BJ (cell line): ENCODE measurements around the gene DAB2IP. TPM values are rescaled to one million over a fixed set of nuclear protein-coding genes. Genes with fewer than 3 reads are reported as not detected.

Experiments used
- CTCF ChIA-PET: fragments of 350-600 bp; formaldehyde crosslinking; extraction: SDS; loops from one replicate; lab custom pipeline; 2021; ENCODE audit warnings: antibody characterized with exemption, inconsistent platforms; lab: Yijun Ruan, JAX
- POLR2A ChIA-PET: fragments of 300-600 bp; sonication (Branson Sonifier 250); formaldehyde crosslinking; extraction: SDS; loops from one replicate; lab custom pipeline; 2021; ENCODE audit warnings: antibody characterized with exemption; lab: Charles Lee
- DNase-seq: peaks from one replicate; pipeline ENCODE4 v3.0.0-alpha.2; 2011; ENCODE audit warnings: low read depth
- H3K27me3 ChIP-seq: 2 replicates; pipeline ENCODE4 v1.6.0; 2011; ENCODE audit warnings: low read length; ENCODE audit not compliant: control insufficient read depth, insufficient read depth
- H3K36me3 ChIP-seq: 2 replicates; pipeline ENCODE4 v1.5.1; 2011; ENCODE audit warnings: low read length; ENCODE audit not compliant: control insufficient read depth, insufficient read depth
- H3K4me3 ChIP-seq: 2 replicates; pipeline ENCODE4 v1.5.1; 2011; ENCODE audit warnings: low read depth, mild to moderate bottlenecking, control low read depth, low read length
- polyA plus RNA-seq: library from polyadenylated mRNA; depleted of rRNA; stranded (reverse); fragments of >200 nt; gene quantifications from 2 replicates; pipeline ENCODE4 v1.2.3, GENCODE V29; 2011
- TF ChIP-seq, protein P1 (sequence below): IDR thresholded peaks from 2 replicates; pipeline ENCODE4 v1.5.1; 2011; ENCODE audit warnings: low read depth, mild to moderate bottlenecking, control low read depth, inconsistent platforms, low read length, moderate library complexity; ENCODE audit not compliant: insufficient read depth

The DAB2IP gene
- polyA plus RNA-seq, 1 experiment: 38.1 TPM

DNA sequence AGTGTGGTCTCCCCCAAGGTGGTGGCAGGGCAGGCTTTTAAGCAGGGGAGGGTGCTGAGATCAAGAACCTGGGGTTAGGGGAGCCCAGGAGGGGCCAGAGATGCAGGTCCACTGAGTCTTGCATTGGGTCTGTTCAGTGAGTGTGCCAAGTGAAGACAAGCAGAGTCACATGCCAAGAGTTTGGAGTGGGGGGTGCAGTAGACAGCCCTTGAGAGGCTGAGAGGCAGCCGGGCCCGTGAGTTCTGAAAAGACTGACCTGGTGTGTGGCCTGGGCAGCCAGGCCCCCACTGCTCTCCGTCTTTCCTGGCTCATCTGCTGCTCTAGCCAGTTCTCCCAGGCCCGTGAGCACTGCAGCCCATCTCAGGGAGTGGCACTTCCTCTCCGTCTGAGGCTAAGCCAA, 120.0 kb downstream of the DAB2IP start:
- Histone ChIP-seq H3K27me3 (no peaks in the 10 kb centered on the region), H3K4me3 (no peak overlapping the region), H3K36me3 (peaks cover 27% of the 10 kb centered on the region)
- no peak for DNase-seq
- CTCF ChIA-PET: no interaction called here
- POLR2A ChIA-PET: no interaction called here
- TF ChIP-seq, protein P1, sequence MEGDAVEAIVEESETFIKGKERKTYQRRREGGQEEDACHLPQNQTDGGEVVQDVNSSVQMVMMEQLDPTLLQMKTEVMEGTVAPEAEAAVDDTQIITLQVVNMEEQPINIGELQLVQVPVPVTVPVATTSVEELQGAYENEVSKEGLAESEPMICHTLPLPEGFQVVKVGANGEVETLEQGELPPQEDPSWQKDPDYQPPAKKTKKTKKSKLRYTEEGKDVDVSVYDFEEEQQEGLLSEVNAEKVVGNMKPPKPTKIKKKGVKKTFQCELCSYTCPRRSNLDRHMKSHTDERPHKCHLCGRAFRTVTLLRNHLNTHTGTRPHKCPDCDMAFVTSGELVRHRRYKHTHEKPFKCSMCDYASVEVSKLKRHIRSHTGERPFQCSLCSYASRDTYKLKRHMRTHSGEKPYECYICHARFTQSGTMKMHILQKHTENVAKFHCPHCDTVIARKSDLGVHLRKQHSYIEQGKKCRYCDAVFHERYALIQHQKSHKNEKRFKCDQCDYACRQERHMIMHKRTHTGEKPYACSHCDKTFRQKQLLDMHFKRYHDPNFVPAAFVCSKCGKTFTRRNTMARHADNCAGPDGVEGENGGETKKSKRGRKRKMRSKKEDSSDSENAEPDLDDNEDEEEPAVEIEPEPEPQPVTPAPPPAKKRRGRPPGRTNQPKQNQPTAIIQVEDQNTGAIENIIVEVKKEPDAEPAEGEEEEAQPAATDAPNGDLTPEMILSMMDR: no peak

DNA sequence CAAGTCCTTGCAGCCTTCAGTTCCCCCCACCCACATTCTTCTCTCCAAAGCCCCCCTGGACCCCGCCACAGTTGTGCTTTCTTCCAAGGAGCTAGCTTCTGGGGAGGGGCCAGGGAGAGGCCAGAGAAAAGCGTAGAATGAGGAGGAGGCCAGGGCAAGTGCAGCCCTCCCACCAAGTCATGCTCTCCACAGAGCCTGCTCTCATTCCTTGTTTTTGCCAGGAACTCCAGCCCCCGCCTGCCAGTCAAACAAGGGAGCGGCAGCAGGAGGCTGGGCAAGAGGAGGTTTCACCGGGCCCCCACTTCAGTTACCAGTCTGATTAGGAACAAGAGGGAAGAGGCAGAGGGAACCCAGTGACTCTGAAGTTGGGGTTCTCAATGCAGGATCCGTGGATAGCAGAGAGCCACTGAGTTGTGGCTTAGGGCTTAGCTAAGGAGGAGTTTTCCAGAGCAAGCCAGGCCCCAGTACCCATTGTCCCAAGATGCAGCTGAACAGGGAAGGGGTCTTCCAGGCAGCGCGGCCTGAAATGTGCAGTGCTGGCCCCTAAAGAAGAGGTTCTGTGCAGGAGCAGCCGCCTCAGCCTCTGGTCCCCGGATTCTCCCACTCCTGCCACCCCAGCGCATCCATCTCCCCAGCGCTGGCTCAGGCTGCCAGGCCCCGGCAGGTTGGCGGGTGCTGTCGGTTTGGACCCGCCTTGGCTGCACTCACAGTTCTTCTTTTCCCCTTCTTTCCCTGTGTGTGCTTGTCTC, 120.6 kb downstream of the DAB2IP start:
- TF ChIP-seq, protein P1: no peak
- peaks cover 26% of the 10 kb centered on the region for H3K36me3 ChIP-seq
- H3K4me3 ChIP-seq: no peak overlapping the region
- H3K27me3 ChIP-seq: no peaks in the 10 kb centered on the region
- POLR2A ChIA-PET: no interaction called here
- CTCF ChIA-PET: interaction anchor here (0.6 kb wide), 1 partner anchor 74 kb away, joined by 3 read pairs; no protein-coding TSS in a partner anchor
- no peak for DNase-seq

DNA sequence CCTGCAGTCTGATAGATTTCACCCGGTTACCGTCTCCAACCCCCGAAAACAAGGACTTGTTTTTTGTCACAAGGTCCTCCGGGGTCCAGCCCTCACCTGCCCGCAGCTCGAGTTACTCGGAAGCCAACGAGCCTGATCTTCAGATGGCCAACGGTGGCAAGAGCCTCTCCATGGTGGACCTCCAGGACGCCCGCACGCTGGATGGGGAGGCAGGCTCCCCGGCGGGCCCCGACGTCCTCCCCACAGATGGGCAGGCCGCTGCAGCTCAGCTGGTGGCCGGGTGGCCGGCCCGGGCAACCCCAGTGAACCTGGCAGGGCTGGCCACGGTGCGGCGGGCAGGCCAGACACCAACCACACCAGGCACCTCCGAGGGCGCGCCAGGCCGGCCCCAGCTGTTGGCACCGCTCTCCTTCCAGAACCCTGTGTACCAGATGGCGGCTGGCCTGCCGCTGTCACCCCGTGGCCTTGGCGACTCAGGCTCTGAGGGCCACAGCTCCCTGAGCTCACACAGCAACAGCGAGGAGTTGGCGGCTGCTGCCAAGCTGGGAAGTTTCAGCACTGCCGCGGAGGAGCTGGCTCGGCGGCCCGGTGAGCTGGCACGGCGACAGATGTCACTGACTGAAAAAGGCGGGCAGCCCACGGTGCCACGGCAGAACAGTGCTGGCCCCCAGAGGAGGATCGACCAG, 121.3 kb downstream of the DAB2IP start:
- H3K4me3 ChIP-seq: no peak overlapping the region
- POLR2A ChIA-PET: no interaction called here
- H3K27me3 ChIP-seq: no peaks in the 10 kb centered on the region
- no peak for DNase-seq
- peaks cover 26% of the 10 kb centered on the region for H3K36me3 ChIP-seq
- TF ChIP-seq, protein P1: no peak
- CTCF ChIA-PET: interaction anchor here (0.6 kb wide), 1 partner anchor 74 kb away, joined by 3 read pairs; no protein-coding TSS in a partner anchor

DNA sequence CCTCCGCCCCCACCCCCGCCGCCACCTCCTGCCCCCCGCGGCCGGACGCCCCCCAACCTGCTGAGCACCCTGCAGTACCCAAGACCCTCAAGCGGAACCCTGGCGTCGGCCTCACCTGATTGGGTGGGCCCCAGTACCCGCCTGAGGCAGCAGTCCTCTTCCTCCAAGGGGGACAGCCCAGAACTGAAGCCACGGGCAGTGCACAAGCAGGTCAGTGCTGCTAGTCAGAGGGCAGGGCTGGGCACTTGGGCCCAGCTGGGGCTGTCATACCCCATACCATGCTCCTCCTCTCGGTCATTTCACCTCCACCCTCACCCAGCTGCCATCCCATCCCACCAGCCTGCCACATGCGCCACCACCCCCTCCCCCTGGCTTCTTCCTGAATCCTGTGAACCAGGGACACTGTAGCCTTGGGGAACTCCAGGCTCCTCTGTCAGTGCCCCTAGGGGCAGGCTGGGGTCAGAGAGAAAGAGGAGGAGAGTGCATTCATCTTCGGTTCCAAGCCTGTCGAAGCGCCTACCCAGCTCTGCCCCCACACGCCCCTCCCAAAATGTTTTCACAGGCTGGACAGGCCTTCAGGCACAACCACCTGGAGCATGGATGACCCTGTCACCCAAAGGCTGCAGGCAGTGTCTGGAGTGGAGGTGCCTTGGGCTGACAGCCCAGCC, 122.0 kb downstream of the DAB2IP start:
- ChIA-PET CTCF (interaction anchor here (0.6 to 1.8 kb wide), 2 partner anchors 8 to 40 kb away, joined by 4 to 6 read pairs; no protein-coding TSS in a partner anchor), POLR2A (no interaction called here)
- peaks cover 23% of the 10 kb centered on the region for H3K36me3 ChIP-seq
- TF ChIP-seq, protein P1: no peak
- H3K27me3 ChIP-seq: no peaks in the 10 kb centered on the region
- no peak for DNase-seq
- no peak overlapping the region for H3K4me3 ChIP-seq
